ENCODE results near the gene SNRNP35.

- TF ChIP-seq POLR2A (IDR thresholded peaks at IDR 0.05) (no peak), CTCF (IDR thresholded peaks at IDR 0.05) (no peak)
Observed at GRCh38 chr12:123488539-123489230, 30.7 kb downstream of the SNRNP35 start.

All from breast epithelium (tissue), 3 donors.